Measurements from ENCODE around the gene AGAP1. TPM values are rescaled to one million over a fixed set of nuclear protein-coding genes. Genes with fewer than 3 reads are reported as not detected.
A peak's percentile ranks its signal among the peaks of the same experiment; 100 is the strongest.

Gene AGAP1
- total RNA-seq, 1 donor from 2014 or later = 36.2 TPM

- H3K9me3 ChIP-seq = no peaks in the 10 kb centered on the region
- no peaks in the 10 kb centered on the region for H3K36me3 ChIP-seq
- intact Hi-C loops (cut with DNase I) = no loop called here
- ATAC-seq (peak; percentile 26 to 36), DNase-seq (no peak)
- TF ChIP-seq CTCF (IDR thresholded peaks at IDR 0.05) = peak; percentile 11
- H3K27me3 ChIP-seq (ENCODE audit: low read depth) = no peaks in the 10 kb centered on the region
- H3K4me1 ChIP-seq = peaks cover 44% of the 10 kb centered on the region
- no peak overlapping the region for H3K4me3 ChIP-seq
- H3K27ac ChIP-seq = peak overlapping the region; percentile 3
These were observed 148.7 kb downstream of the AGAP1 start for GRCh38 chr2:235642446-235643098.

- Histone ChIP-seq H3K27ac (no peak overlapping the region), H3K4me3 (no peak overlapping the region), H3K9me3 (no peaks in the 10 kb centered on the region), H3K27me3 (ENCODE audit: low read depth) (no peaks in the 10 kb centered on the region), H3K4me1 (peaks cover 35% of the 10 kb centered on the region), H3K36me3 (no peaks in the 10 kb centered on the region)
- no peak for TF ChIP-seq CTCF (IDR thresholded peaks at IDR 0.05)
- intact Hi-C loops (cut with DNase I) = no loop called here
- DNase-seq (no peak), ATAC-seq (no peak)
These were observed 150.1 kb downstream of the AGAP1 start for GRCh38 chr2:235643680-235644511.

- ATAC-seq (no peak), DNase-seq (no peak)
- no peak overlapping the region for H3K4me3 ChIP-seq
- H3K27ac ChIP-seq = no peak overlapping the region
- H3K4me1 ChIP-seq = peaks cover 7% of the 10 kb centered on the region
- H3K36me3 ChIP-seq = no peaks in the 10 kb centered on the region
- no peaks in the 10 kb centered on the region for H3K9me3 ChIP-seq
- no peaks in the 10 kb centered on the region for H3K27me3 ChIP-seq (ENCODE audit: low read depth)
- intact Hi-C loops (cut with DNase I) = no loop called here
- no peak for TF ChIP-seq CTCF (IDR thresholded peaks at IDR 0.05)
These were observed 153.4 kb downstream of the AGAP1 start for GRCh38 chr2:235647264-235647663.

GRCh38 chr2:235647877-235648276 lies 154.0 kb downstream of the AGAP1 start:
- H3K27ac ChIP-seq = no peak overlapping the region
- H3K27me3 ChIP-seq (ENCODE audit: low read depth) = no peaks in the 10 kb centered on the region
- no peaks in the 10 kb centered on the region for H3K36me3 ChIP-seq
- H3K4me3 ChIP-seq = no peak overlapping the region
- DNase-seq = no peak
- ATAC-seq = no peak
- peaks cover 4% of the 10 kb centered on the region for H3K4me1 ChIP-seq
- H3K9me3 ChIP-seq = no peaks in the 10 kb centered on the region
- TF ChIP-seq CTCF (IDR thresholded peaks at IDR 0.05) = no peak
- intact Hi-C loops (cut with DNase I) = no loop called here

GRCh38 chr2:235649418-235649817 lies 155.6 kb downstream of the AGAP1 start:
- no peak for ATAC-seq
- Histone ChIP-seq H3K36me3 (no peaks in the 10 kb centered on the region), H3K4me1 (peaks cover 4% of the 10 kb centered on the region), H3K27me3 (ENCODE audit: low read depth) (no peaks in the 10 kb centered on the region), H3K4me3 (no peak overlapping the region), H3K27ac (no peak overlapping the region), H3K9me3 (no peaks in the 10 kb centered on the region)
- intact Hi-C loops (cut with DNase I) = no loop called here
- no peak for TF ChIP-seq CTCF (IDR thresholded peaks at IDR 0.05)
- no peak for DNase-seq

Data from lower lobe of right lung (tissue), 2 donors.